Activated CD4-positive, alpha-beta T cell treated with anti-CD3 and anti-CD28 coated beads, Interleukin-2, amount 50 U/mL, for 1 hour (primary cell): ENCODE data around the gene PLXNB1.
A peak's percentile ranks its signal among the peaks of the same experiment; 100 is the strongest.
"Not testable (repeated sequence)": the region's sequence is repeated elsewhere in the genome, so short reads cannot be mapped to it uniquely, and the experiment has no call there.

ENCODE experiments used
- DNase-seq: peaks from one replicate; pipeline ENCODE4 v3.0.0-alpha.2; 2020

Gene PLXNB1

GRCh38 chr3:48403533-48404439, 26.1 kb downstream of the PLXNB1 start:
- no peak for DNase-seq

DNA sequence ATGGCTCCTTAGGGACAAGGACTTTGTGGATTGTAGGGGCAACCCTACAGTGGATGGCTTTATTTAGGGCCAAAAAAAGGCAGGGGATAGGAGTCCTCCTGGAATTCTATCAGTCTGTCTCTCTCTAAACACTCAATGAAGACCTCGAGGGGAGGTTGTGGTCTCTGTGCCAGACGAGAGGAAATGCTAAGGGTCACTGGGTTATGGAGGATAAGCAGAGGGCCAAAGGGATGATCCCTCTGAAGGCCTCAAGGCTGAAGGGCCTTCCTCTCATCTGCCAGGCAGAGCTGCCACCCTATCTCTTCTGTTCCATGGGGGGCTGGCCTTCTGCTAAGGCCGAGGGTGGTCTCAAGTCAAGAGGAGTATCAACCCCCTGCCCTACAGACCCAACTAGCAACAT, 27.0 kb downstream of the PLXNB1 start:
- no peak for DNase-seq

GRCh38 chr3:48402281-48402732, 27.6 kb downstream of the PLXNB1 start:
- no peak for DNase-seq

DNA sequence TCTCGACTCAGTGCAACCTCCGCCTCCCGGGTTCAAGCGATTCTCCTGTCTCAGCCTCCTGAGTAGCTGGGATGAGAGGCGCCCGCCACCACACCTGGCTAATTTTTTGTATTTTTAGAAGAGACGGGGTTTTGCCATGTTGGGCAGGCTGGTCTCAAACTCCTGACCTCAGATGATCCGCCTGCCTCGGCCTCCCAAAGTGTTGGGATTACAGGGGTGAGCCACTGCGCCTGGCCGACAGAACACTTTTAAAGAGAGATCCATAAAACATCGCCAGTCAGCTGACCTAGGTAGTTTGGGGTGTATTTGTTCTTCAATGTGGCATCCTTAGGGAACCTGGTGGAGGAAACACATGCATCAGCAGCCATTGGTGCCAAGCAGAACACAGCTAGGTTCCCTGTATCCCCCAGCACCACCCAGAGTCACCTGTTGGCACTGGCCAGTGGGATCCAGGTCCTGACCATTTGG, 28.4 kb downstream of the PLXNB1 start:
- not testable (repeated sequence) for DNase-seq

- peak; percentile 56 for DNase-seq
Observed at GRCh38 chr3:48400824-48401433, 29.0 kb downstream of the PLXNB1 start.

- no peak for DNase-seq
Observed at GRCh38 chr3:48399387-48400172, 30.3 kb downstream of the PLXNB1 start.

DNA sequence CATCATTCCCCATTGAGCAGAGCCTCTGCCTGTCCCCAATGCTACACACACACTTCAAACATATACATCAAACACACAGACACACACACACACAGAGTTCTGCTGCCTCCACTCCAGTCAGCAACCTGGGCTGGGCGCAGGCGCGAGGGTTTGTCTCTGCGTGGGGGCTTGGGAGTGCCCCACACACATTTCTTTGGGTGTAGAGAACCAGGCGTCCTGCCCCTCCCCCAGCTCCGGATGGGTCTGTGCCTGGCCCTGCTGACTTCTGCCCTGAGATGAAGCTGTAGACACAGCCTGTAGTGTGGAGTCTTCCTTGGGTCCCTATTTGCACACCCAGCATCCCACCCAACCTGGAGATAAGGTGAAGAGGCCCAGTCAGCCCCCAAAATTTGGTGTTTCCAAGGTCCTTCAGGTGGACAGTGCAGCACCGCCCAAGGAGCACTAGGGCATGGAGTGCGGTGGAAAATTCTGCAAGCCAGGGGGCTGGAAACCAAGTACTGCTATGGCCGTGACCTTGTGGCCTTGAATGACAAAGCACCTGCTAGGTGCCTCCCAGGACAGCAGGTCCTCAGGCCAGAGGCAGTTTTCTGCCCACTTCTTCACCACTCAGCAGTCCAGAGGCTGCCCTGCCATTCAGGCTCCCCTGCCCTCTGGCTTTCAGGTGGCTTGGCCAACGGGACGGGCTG, 31.0 kb downstream of the PLXNB1 start:
- DNase-seq: no peak

DNA sequence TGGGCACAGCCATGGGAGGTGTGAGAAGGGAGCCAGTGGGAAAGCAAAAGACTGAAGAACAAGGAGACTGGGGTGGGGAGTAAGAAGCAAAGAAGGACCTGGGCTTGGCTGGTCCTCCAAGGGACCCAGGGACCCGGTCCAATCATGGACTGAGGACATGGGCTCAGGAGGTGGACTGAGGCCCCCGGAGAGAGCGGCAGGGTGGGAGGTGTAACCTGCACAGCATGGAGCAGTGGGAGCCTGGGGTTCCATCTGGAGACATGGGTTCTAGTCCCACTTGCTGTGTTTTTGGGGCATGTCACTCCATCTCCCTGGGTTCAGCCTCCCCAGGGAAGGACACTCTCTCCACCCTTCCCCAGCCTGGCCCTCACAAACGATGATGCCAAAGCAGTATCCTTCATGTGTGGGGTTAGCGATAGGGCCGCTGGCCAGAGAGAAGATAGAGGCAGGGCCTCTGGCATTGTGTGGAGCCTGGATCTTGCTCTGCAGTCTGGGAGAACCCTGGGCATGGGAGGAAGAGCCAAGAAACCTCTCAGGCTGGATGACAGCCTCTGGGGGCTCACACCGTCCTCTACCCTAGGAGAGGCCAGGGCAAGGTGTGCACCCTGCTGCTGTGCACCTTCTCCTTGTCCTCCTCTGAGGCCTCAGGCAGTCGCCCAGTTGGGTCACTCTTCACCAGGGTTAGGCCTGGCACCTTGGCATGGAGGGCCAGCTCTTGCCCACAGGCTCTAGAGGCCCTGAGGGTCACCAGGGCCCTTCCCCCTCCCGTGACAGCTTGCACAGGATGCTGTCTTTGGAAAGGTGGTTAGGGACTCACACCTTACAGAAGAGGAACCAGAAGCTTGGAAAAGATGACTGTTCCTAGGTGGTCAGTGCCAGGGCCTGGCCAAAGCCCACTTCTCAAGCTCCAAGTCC, 31.9 kb downstream of the PLXNB1 start:
- no peak for DNase-seq

DNA sequence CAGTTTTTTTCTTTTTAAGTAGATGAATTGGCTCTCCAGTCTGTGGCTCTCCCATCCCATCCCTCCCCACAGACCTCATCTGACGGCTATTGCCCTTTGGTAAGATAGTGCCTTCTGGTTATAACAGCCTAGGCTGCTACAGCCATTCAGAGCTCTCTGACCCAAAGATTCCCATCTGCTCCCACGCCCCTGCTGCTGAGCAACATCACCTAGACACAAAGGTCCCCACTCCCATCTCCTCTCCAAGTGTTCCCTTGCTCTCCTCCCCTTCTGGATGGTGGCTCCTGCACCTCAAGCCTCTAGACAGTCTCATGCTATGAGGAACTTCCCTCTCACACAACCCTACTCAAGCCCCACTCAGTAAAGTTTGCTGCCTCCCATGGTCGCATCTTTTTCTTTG, 34.2 kb downstream of the PLXNB1 start:
- no peak for DNase-seq

DNA sequence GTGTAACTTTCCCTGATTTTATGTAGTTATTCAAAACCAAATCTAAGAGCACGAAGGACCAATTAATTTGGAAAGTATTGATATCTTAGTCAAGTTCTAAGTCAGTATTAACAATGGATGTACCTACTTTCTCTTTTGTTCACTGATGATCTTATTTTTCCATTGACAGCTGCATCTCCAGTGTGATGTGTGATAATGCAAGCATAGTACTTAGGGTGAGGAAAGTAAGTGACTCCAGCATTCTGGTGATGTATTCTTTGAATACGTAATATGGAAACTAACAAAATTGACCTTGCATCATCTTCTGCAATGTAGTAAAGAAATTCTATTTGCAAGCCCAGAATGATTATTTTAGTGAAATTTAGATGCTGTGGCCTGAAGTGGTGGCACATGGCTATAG, 35.5 kb downstream of the PLXNB1 start:
- DNase-seq: no peak

GRCh38 chr3:48388966-48389365, 40.9 kb downstream of the PLXNB1 start:
- no peak for DNase-seq

- DNase-seq: no peak
Observed at GRCh38 chr3:48387634-48388033, 42.3 kb downstream of the PLXNB1 start.

DNA sequence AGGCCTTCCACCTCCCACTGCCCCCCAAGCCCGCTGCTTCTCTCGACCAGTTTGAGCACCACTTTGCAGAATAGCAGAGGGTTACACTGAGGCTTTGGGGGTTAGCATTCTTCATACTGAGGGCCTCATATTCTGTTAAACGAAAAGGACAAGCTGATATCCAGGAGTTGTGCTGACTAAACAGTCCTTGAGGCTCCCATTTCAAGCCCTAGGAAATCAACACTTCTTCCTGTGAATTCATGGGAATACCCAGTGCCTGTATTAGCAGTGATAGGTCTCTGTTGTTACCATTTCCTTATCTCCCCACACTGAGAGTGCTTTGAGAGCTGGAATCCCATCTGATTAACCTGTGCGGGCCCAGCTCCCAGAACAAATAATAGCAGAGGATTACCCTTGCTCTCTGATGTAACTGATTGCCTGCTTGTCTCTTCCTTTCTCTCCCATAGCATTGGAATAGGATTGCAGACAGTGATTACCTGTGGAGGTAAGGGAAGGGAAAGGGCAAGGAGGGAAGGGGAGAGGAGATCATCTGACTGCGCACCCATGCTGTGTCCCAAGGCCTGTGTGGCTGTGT, 56.9 kb downstream of the PLXNB1 start:
- DNase-seq: no peak

DNA sequence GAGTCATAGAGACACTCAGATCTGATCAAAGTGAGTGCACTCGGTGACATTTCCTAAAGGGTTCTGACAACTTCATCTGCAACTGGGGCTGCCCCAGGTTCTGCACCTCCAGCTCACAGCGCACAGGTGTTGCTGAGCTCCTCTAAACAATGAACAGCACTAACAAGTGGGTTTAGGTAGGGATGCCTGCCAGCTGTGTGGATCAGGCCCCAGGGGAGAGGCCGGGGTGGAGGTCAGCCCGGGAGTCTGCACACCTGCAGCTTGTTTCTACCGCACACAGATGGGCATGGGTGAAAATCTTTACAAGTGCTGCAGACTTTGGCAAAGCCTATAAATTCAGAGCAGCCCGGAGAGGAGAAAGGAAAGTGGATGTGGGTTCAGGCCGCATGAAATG, 57.5 kb downstream of the PLXNB1 start:
- DNase-seq: no peak

- no peak for DNase-seq
Observed at GRCh38 chr3:48371651-48372376, 58.1 kb downstream of the PLXNB1 start, which contains the start of gene FBXW12. Gene FBXW12, plus strand, starts transcription at chr3:48372219. Its CDS starts 549 bp downstream, at chr3:48372768.

DNA sequence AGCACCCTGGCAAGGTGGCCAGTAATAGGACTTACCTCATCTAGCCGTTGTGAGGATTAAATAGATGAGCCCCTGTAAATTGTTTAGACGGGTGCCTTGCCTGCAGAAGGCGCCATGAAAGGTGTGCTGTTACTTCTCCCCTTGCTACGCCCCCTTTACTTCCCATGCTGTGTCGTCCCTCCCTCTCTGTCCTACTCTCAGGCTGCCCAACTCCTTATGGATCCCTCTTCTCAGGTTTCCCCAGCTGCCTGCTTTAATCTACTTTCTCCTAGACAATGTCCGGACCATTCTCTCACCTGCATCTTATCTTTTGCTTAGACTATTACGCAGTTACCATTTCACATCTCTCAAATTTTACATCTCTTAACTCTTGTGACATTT, 59.6 kb downstream of the PLXNB1 start:
- no peak for DNase-seq

DNA sequence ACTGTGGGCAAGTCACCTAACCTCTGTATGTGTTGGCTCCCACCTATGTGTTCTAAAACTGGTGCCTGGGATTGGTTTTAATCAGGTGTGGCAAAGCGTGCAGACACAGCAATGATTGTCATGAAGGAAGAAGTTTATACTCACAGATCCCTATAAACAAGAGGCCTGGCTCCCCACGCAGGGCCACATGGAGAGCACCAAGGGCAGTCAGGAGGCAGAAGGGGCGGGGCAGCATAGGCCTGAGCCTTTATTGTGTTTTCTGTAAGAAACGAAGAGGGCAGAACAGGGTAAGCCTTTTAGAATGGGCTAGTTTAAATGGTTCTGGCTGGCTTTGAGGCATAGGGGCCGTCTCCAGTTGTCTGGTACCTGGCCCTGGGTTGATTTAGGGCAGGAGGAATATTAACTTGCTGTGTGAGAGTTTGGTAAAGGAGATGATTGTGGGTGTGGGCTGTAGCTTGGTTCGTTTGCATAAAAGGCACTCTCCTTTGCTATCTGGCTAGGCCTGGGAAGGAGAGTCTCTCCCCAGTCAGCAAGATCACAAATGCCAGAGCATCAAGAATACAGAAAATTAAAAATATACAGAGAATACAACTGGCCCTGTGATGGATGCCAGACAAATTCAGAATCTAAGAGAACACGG, 60.1 kb downstream of the PLXNB1 start:
- DNase-seq: no peak

DNA sequence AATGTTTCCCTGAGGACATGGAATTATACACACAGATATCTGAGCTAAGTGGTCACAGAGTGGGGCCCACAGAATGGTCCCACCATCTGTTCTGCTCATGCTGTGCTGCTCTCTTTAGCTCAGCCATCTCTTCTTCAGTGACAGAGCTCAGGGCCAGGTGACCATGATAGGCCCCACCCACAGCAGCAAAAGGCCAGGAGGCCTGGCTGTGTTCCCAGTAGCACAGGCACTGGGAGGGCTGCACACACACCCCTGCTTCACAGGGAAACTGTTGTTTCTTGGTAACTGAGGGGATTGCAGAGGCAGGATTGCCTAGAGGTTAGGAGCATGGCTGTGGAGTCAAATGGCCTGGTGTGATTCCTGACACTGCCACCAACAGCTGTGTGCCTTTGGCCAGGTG, 62.7 kb downstream of the PLXNB1 start:
- DNase-seq: no peak

GRCh38 chr3:48364840-48365239, 65.0 kb downstream of the PLXNB1 start:
- DNase-seq: no peak

- DNase-seq: no peak
Observed at GRCh38 chr3:48361928-48362327, 68.0 kb downstream of the PLXNB1 start.
